ENCODE results near the gene RNF220. TPM values are rescaled to one million over a fixed set of nuclear protein-coding genes. Genes with fewer than 3 reads are reported as not detected.
A peak's percentile ranks its signal among the peaks of the same experiment; 100 is the strongest.

Gene RNF220
- total and polyA plus RNA-seq, 2 of the 13 experiments (the other 11 are each of a cell fraction or from before 2014, with no cell fraction given), result 48.2 to 72.1 TPM

- TF ChIP-seq ZNF687 (CRISPR knock-in tag; IDR thresholded peaks at IDR 0.05) (no peak), ZNF800 (CRISPR knock-in tag; IDR thresholded peaks at IDR 0.05) (no peak), THAP11 (CRISPR knock-in tag; IDR thresholded peaks at IDR 0.05) (peak; percentile 29), ZNF652 (CRISPR knock-in tag; IDR thresholded peaks at IDR 0.05; ENCODE audit: borderline replicate concordance, low read depth) (no peak), TRIM24 (CRISPR knock-in tag; IDR thresholded peaks at IDR 0.05) (no peak), ZNF781 (CRISPR knock-in tag; IDR thresholded peaks at IDR 0.05; ENCODE audit: borderline replicate concordance, not compliant biosample characterization) (no peak), ZBTB34 (CRISPR knock-in tag; IDR thresholded peaks at IDR 0.05) (no peak), SMARCE1 (IDR thresholded peaks at IDR 0.05; ENCODE audit: borderline replicate concordance) (no peak), CREB1 (IDR thresholded peaks at IDR 0.05) (peak; percentile 45), CREB1 (CRISPR knock-in tag; IDR thresholded peaks at IDR 0.05) (no peak), ZBTB14 (CRISPR knock-in tag; IDR thresholded peaks at IDR 0.05) (no peak), PRDM10 (CRISPR knock-in tag; IDR thresholded peaks at IDR 0.05; ENCODE audit: low read depth) (peak; percentile 95), ZBTB44 (CRISPR knock-in tag; IDR thresholded peaks at IDR 0.05) (no peak)
Measured at GRCh38 chr1:44355582-44356305, 49.3 kb upstream of the RNF220 start (continued).
